ENCODE measurements around the gene LINGO4. TPM values are rescaled to one million over a fixed set of nuclear protein-coding genes. Genes with fewer than 3 reads are reported as not detected.

Gene LINGO4
- total RNA-seq, 6 experiments from 2014 or later: 0.12 to 0.37 (median 0.18) TPM

DNA sequence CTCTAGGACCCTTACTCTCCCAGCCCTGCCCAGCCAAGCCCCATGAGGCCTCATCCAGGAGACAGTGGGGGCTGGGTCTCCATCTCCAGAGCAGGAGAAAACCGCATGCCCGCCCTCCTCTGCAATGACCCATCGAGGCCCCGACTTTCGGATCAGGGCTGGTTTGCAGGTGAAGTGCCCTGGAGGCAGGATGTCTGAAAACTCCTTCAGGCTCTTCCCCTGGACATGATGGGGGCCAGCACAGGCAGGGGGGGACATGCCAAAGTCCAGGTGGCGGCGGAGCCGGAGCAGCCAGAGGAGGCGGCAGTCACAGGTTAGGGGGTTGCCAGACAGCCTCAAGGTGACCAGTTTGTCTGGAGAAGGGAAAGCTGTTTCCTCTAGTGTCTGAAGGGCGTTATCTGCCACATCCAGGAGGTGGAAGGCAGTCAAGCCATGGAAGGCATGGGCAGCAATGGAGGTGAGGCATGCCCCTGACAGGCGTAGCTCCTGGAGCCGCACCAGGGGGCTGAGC is 3.9 kb downstream of the LINGO4 start:
- DNase-seq (no peak), ATAC-seq (no peak)
- Histone ChIP-seq H3K4me3 (no peak overlapping the region), H3K9me3 (no peaks in the 10 kb centered on the region), H3K36me3 (no peaks in the 10 kb centered on the region), H3K27ac (no peak overlapping the region), H3K4me1 (no peaks in the 10 kb centered on the region), H3K27me3 (no peaks in the 10 kb centered on the region)
- no CpG with 5 or more reads among the region's 12 CpGs for WGBS (ENCODE audit: insufficient coverage, low coverage, low lambda C conversion rate, missing lambda C conversion rate)
- TF ChIP-seq POLR2A (IDR thresholded peaks at IDR 0.05): no peak
- TF ChIP-seq, protein P1, sequence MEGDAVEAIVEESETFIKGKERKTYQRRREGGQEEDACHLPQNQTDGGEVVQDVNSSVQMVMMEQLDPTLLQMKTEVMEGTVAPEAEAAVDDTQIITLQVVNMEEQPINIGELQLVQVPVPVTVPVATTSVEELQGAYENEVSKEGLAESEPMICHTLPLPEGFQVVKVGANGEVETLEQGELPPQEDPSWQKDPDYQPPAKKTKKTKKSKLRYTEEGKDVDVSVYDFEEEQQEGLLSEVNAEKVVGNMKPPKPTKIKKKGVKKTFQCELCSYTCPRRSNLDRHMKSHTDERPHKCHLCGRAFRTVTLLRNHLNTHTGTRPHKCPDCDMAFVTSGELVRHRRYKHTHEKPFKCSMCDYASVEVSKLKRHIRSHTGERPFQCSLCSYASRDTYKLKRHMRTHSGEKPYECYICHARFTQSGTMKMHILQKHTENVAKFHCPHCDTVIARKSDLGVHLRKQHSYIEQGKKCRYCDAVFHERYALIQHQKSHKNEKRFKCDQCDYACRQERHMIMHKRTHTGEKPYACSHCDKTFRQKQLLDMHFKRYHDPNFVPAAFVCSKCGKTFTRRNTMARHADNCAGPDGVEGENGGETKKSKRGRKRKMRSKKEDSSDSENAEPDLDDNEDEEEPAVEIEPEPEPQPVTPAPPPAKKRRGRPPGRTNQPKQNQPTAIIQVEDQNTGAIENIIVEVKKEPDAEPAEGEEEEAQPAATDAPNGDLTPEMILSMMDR (IDR thresholded peaks at IDR 0.05): no peak
- intact Hi-C loops (cut with DNase I): no loop called here

DNA sequence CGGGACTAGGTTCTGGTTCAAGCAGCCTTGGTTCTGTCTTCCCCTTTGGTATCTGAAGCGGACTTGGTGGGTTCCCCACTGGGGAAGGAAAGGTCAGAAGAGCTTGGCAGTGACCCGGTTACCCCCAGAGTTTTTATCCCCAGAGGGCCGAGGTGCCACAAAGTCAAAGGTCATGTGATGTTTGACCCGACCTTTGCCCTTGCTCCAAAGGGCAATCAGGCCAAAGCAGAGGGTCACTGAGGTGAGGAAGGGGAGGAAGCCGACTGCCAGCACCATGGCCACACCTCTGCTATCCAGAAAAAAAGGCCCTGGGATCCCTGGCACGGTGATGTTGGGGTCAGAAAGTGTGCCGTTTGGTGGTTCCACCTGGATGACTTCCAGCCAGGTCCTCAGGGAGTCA is 4.4 kb downstream of the LINGO4 start:
- TF ChIP-seq, protein P1 (IDR thresholded peaks at IDR 0.05): no peak
- TF ChIP-seq POLR2A (IDR thresholded peaks at IDR 0.05): no peak
- no peak for ATAC-seq
- Histone ChIP-seq H3K27me3 (no peaks in the 10 kb centered on the region), H3K9me3 (no peaks in the 10 kb centered on the region), H3K36me3 (no peaks in the 10 kb centered on the region), H3K4me1 (no peaks in the 10 kb centered on the region), H3K27ac (no peak overlapping the region), H3K4me3 (no peak overlapping the region)
- DNase-seq: no peak
- intact Hi-C loops (cut with DNase I): no loop called here
- 59% methylated on average over 7 of the region's 8 CpGs for WGBS (ENCODE audit: insufficient coverage, low coverage, low lambda C conversion rate, missing lambda C conversion rate)

DNA sequence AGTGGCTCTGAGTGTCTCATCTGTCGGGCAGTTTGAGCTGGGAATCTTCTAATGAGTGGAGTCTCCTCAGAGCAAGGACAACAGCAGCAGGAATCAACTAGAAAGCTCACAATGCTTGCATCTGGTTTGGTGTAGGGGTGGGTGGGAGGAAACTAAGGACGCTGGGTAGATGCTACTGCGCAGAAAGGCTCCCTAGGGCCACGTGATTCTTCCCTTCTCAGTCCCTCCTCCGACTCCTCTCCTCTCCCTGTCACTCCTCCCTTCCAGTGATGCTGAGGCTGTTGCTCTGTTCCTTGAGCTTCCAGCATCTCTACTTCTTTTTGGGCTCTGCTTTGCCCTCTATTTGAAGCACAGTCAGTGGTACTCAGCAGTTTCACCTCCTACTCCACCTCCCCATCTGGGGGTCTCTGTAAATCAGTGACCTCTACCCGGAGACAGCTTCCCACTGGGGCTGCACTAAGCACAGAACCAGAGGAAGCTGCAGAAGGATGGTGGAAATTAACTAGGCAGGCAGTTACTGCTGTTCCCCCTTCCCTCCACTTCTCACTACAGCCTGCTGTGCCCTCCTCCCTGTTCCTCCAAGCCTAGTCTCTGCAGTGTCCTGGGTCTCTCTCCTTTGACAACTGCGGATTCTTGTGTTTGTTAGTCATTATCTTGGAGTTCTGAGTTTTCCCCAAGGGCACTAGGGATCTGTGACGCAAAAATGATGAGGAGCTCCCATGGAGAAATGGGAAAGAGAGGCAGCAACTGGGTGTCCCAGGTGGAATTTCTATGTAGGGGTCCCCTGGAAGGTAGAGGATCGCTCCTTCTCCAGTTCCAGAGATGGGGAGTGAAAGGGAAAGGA is 5.8 kb downstream of the LINGO4 start:
- Histone ChIP-seq H3K4me3 (no peak overlapping the region), H3K27me3 (no peaks in the 10 kb centered on the region), H3K36me3 (no peaks in the 10 kb centered on the region), H3K27ac (no peak overlapping the region), H3K4me1 (no peaks in the 10 kb centered on the region), H3K9me3 (no peaks in the 10 kb centered on the region)
- intact Hi-C loops (cut with DNase I): no loop called here
- DNase-seq (no peak), ATAC-seq (no peak)
- TF ChIP-seq, protein P1 (IDR thresholded peaks at IDR 0.05): no peak
- TF ChIP-seq POLR2A (IDR thresholded peaks at IDR 0.05): no peak
- 52% methylated on average over 9 of the region's 9 CpGs for WGBS (ENCODE audit: insufficient coverage, low coverage, low lambda C conversion rate, missing lambda C conversion rate)

DNA sequence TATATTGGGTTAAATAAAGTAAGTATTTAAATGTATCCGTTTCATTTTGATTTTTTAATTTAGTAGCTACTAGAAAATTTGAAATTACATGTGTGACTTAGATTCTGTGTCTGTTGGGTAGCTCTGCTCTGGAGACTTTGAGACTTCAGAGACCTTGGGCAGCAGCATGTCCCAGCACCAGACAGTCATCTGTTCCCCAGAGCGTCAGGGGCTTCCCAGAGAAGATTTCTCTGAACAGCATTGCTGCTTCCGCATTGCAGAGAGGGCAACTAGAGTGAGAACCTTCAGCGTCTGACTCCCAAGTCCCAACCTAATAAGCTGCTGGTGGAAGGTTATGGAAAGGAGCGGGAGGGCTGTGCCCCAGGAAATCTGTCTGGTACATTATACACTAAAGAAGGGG is 6.6 kb downstream of the LINGO4 start:
- H3K4me3 ChIP-seq: no peak overlapping the region
- H3K27me3 ChIP-seq: no peaks in the 10 kb centered on the region
- TF ChIP-seq, protein P1 (IDR thresholded peaks at IDR 0.05): no peak
- TF ChIP-seq POLR2A (IDR thresholded peaks at IDR 0.05): no peak
- no peaks in the 10 kb centered on the region for H3K4me1 ChIP-seq
- H3K36me3 ChIP-seq: no peaks in the 10 kb centered on the region
- ATAC-seq (no peak), DNase-seq (no peak)
- H3K27ac ChIP-seq: no peak overlapping the region
- 88% methylated on average over 5 of the region's 5 CpGs for WGBS (ENCODE audit: insufficient coverage, low coverage, low lambda C conversion rate, missing lambda C conversion rate)
- intact Hi-C loops (cut with DNase I): no loop called here
- H3K9me3 ChIP-seq: no peaks in the 10 kb centered on the region
